K562 (cell line): ENCODE measurements around the gene FRAT2. TPM values are rescaled to one million over a fixed set of nuclear protein-coding genes. Genes with fewer than 3 reads are reported as not detected.
A peak's percentile ranks its signal among the peaks of the same experiment; 100 is the strongest.

Experiments
- ATAC-seq: fragments of 200-7000 bp; cut with Tn5 transposase; 3 replicates; pipeline ENCODE4 v1.9.1; 2020; ENCODE audit warnings: moderate library complexity
- BruUV-seq: library from RNA; stranded (reverse); fragments of 400-500 nt; replicated peaks from 2 replicates; lab custom pipeline; 2021; lab: Mats Ljungman, UMichigan
- CTCF ChIA-PET: fragments of 300-600 bp; formaldehyde crosslinking; extraction: SDS; loops from one replicate; lab custom pipeline; 2021; ENCODE audit warnings: low intra/inter-chr PET ratio; lab: Yijun Ruan, JAX
- POLR2A ChIA-PET: fragments of 300-600, 350-650 bp; sonication (Branson Sonifier 250); formaldehyde crosslinking; extraction: SDS; loops from one replicate; lab custom pipeline; 2021; ENCODE audit warnings: antibody characterized with exemption, inconsistent platforms; lab: Yijun Ruan, JAX
- DNase-seq, 4 experiments: peaks; one replicate each; pipeline versions ENCODE4 v3.0.0 to v3.0.0-alpha.2; 2011 to 2018; ENCODE audit warnings: low spot score in 3 of 4, mixed read lengths in 3 of 4; ENCODE audit errors: extremely low read depth in 1 of 4
- FAIRE-seq: peaks from 2 replicates; lab custom pipeline; 2011; peaks lifted over from hg19 to GRCh38; lab: Jason Lieb, UNC
- H2AFZ ChIP-seq: 2 replicates; pipeline ENCODE4 v1.6.0; 2011; ENCODE audit warnings: low read depth, low read length, control low read depth, inconsistent platforms
- H3K27ac ChIP-seq: fragments of 200-600 bp; 3 replicates; pipeline ENCODE4 v1.8.0; 2011; ENCODE audit warnings: low read depth, mild to moderate bottlenecking, control low read depth, inconsistent platforms, low read length, moderate library complexity, mixed read lengths; ENCODE audit errors: extremely low read depth
- H3K27me3 ChIP-seq, 2 experiments: fragments of 300-600 bp in 1 of 2; 2 replicates in 1 of 2; 3 replicates in 1 of 2; pipeline versions ENCODE4 v1.6.0 to v1.8.0; 2011; ENCODE audit warnings: inconsistent platforms in 2 of 2, low read length in 2 of 2, mild to moderate bottlenecking in 1 of 2, mixed read lengths in 1 of 2, moderate library complexity in 1 of 2; ENCODE audit not compliant: control insufficient read depth in 2 of 2, insufficient read depth in 2 of 2
- H3K36me3 ChIP-seq: fragments of 300-600 bp; 3 replicates; pipeline ENCODE4 v1.8.0; 2011; ENCODE audit warnings: mild to moderate bottlenecking, low read length, inconsistent platforms; ENCODE audit not compliant: control insufficient read depth, insufficient read depth
- H3K4me1 ChIP-seq, 2 experiments: fragments of 200-600 bp in 1 of 2; replicated peaks in 1 of 2; 2 replicates in 1 of 2; 3 replicates in 1 of 2; pipeline versions ENCODE4 v1.5.1 to v1.8.0; 2011; ENCODE audit warnings: inconsistent platforms in 2 of 2, low read length in 2 of 2, mild to moderate bottlenecking in 1 of 2, mixed read lengths in 1 of 2, moderate library complexity in 1 of 2; ENCODE audit not compliant: control insufficient read depth in 2 of 2, insufficient read depth in 2 of 2
- H3K4me2 ChIP-seq: 2 replicates; pipeline ENCODE4 v1.6.1; 2011; ENCODE audit warnings: low read length, control low read depth, inconsistent platforms, mixed read lengths; ENCODE audit not compliant: insufficient read depth
- H3K4me3 ChIP-seq: fragments of 200-600 bp; sonication (generic), shearing (Covaris generic); 2 replicates; pipeline ENCODE4 v1.5.1; 2016; ENCODE audit warnings: control low read depth, inconsistent platforms
- H3K79me2 ChIP-seq: fragments of 200-600 bp; 3 replicates; pipeline ENCODE4 v1.8.0; 2011; ENCODE audit warnings: low read length, inconsistent platforms; ENCODE audit not compliant: control insufficient read depth, insufficient read depth
- H3K9ac ChIP-seq, 2 experiments: 2 replicates each; pipeline versions ENCODE4 v1.6.0 to v1.6.1; 2011; ENCODE audit warnings: low read depth in 2 of 2, low read length in 2 of 2, control low read depth in 1 of 2, inconsistent platforms in 1 of 2, mild to moderate bottlenecking in 1 of 2, mixed read lengths in 1 of 2; ENCODE audit not compliant: insufficient read depth in 1 of 2
- H3K9me1 ChIP-seq: one replicate; pipeline ENCODE4 v1.6.0; 2011; ENCODE audit warnings: inconsistent platforms, mild to moderate bottlenecking, low read length, moderate library complexity; ENCODE audit not compliant: control insufficient read depth, insufficient read depth
- H3K9me3 ChIP-seq: replicated peaks from 2 replicates; pipeline ENCODE4 v1.5.1; 2011; ENCODE audit warnings: low read depth, low read length, inconsistent platforms; ENCODE audit not compliant: control insufficient read depth, insufficient read depth
- H4K20me1 ChIP-seq: replicated peaks from 2 replicates; pipeline ENCODE4 v1.6.1; 2011; ENCODE audit warnings: low read length, inconsistent platforms, mixed read lengths; ENCODE audit not compliant: control insufficient read depth, insufficient read depth
- BCL6 ChIP-seq: fragments of 250-450 bp; sonication (Bioruptor Pico); IDR thresholded peaks from 2 replicates; pipeline ENCODE4 v1.4.0; 2020
- C11orf30 ChIP-seq: fragments of 450-650 bp; IDR thresholded peaks from 2 replicates; pipeline ENCODE4 v1.6.1; 2016; ENCODE audit warnings: low read depth, mild to moderate bottlenecking
- GTF2B ChIP-seq: IDR thresholded peaks from 2 replicates; pipeline ENCODE4 v1.6.1; 2011; ENCODE audit not compliant: insufficient read length; ENCODE audit errors: extremely low read depth
- KLF1 ChIP-seq: fragments of 450-650 bp; IDR thresholded peaks from 2 replicates; pipeline ENCODE4 v1.6.1; 2016; ENCODE audit warnings: missing genetic modification characterization, missing compliant biosample characterization
- PHF21A ChIP-seq: fragments of 450-650 bp; IDR thresholded peaks from 2 replicates; pipeline ENCODE4 v1.6.1; 2017; ENCODE audit warnings: low read depth, borderline replicate concordance
- PHTF2 ChIP-seq: fragments of 250-450 bp; sonication (Bioruptor Pico); IDR thresholded peaks from 2 replicates; pipeline ENCODE4 v1.5.0; 2021; ENCODE audit warnings: mild to moderate bottlenecking
- RFX1 ChIP-seq: fragments of 450-650 bp; IDR thresholded peaks from 2 replicates; pipeline ENCODE4 v1.6.1; 2016; ENCODE audit warnings: mild to moderate bottlenecking, moderate library complexity
- ZKSCAN1 ChIP-seq: fragments of 150-350 bp; IDR thresholded peaks from 2 replicates; pipeline ENCODE4 v1.6.1; 2016; ENCODE audit warnings: low read depth, low read length
- WGBS: fragments of 100-300 bp; shearing (Covaris generic); methylation state at CpG from one replicate; pipeline ENCODE4 v1.1.6; 2016; ENCODE audit warnings: low coverage, mixed read lengths; ENCODE audit not compliant: insufficient coverage; ENCODE audit errors: missing lambda C conversion rate; 5-methylcytosine and 5-hydroxymethylcytosine counted together
- in situ Hi-C: fragments of 300-500 bp; cut with MboI; formaldehyde crosslinking; loops from 4 replicates; pipeline ENCODE4 v1.15.0; 2018; ENCODE audit warnings: inconsistent platforms, mixed read lengths
- intact Hi-C: fragments of 100-400 bp; cut with micrococcal nuclease; formaldehyde crosslinking; loops from 2 replicates; pipeline ENCODE4 v1.14.2; 2022
- polyA plus RNA-seq, 8 experiments: library from polyadenylated mRNA; depleted of rRNA in 4 of 8; stranded (reverse) in 5 of 8; unstranded in 3 of 8; fragments of >200 nt; fragmentation: Nextera tagmentation in 2 of 8; fragmentation: Illumina TruSeq in 1 of 8; extraction: Ambion mirVana in 2 of 8; extraction: Trizol in 1 of 8; gene quantifications; 2 replicates each; pipeline versions ENCODE4 v1.2.1 to v1.2.3, GENCODE V29; 2011 to 2014; ENCODE audit warnings: inconsistent platforms in 1 of 8, missing spikeins in 1 of 8
- total RNA-seq, 7 experiments: library from RNA; depleted of rRNA in 6 of 7; stranded (reverse); fragments of >200 nt in 6 of 7; fragmentation: Illumina TruSeq in 2 of 7; extraction: Trizol in 2 of 7; gene quantifications; 2 replicates each; pipeline versions ENCODE4 v1.2.1 to v1.2.3, GENCODE V29; 2011 to 2021; ENCODE audit warnings: low replicate concordance in 1 of 7
- TF ChIP-seq, protein P1 (sequence below): fragments of 450-650 bp; IDR thresholded peaks from 2 replicates; pipeline ENCODE4 v1.6.1; 2016; ENCODE audit warnings: borderline replicate concordance
- TF ChIP-seq, protein P2 (sequence below): sonication (generic); formaldehyde crosslinking; IDR thresholded peaks from 2 replicates; pipeline ENCODE4 v1.8.0; 2023; ENCODE audit warnings: mild to moderate bottlenecking, missing genetic modification reagents

The FRAT2 gene
- total and polyA plus RNA-seq, 9 of the 15 experiments (the other 6 are each of a cell fraction or from before 2014, with no cell fraction given), result 4.3 to 31.7 (median 19.5) TPM

- no peak overlapping the region for H3K27ac ChIP-seq
- TF ChIP-seq RFX1, result peak; percentile 63; the same call in 1 of the 2 replicates
- no peak for TF ChIP-seq C11orf30
- H2AFZ ChIP-seq, result no peak overlapping the region
- H3K9me1 ChIP-seq, result no peaks in the 10 kb centered on the region
- intact Hi-C loops (no loop called here), in situ Hi-C loops (no loop called here)
- peaks cover 22 to 26% of the 10 kb centered on the region in 2 experiments for H3K4me1 ChIP-seq
- H3K4me2 ChIP-seq, result no peak overlapping the region
- no peak for FAIRE-seq
- H3K36me3 ChIP-seq, result peaks cover 13% of the 10 kb centered on the region
- ATAC-seq, result no peak
- no peaks in the 10 kb centered on the region for H4K20me1 ChIP-seq
- no peaks in the 10 kb centered on the region for H3K27me3 ChIP-seq
- peaks cover 18% of the 10 kb centered on the region for H3K79me2 ChIP-seq
- no peak overlapping the region for H3K9ac ChIP-seq
- no TSS peak for BruUV-seq
- WGBS, result 54% methylated on average over 8 of the region's 9 CpGs
- ChIA-PET CTCF (interaction anchor here (0.7 kb wide), 1 partner anchor 138 kb away, joined by 4 read pairs; no protein-coding TSS in a partner anchor), POLR2A (interaction anchor here (0.7 to 1.6 kb wide), 2 partner anchors 8 to 12 kb away, joined by 3 to 6 read pairs; partner anchors contain the start of gene FRAT2)
- no peaks in the 10 kb centered on the region for H3K9me3 ChIP-seq
- H3K4me3 ChIP-seq, result no peak overlapping the region
- DNase-seq, result no peak
Measured at GRCh38 chr10:97325754-97326153, 8.8 kb downstream of the FRAT2 start.

- no peak for FAIRE-seq
- Histone ChIP-seq H3K9me3 (no peaks in the 10 kb centered on the region), H3K27ac (no peak overlapping the region), H3K9me1 (no peaks in the 10 kb centered on the region), H3K36me3 (no peaks in the 10 kb centered on the region), H3K9ac (no peak overlapping the region), H3K79me2 (peaks cover 9% of the 10 kb centered on the region; the same call in 1 of the 3 replicates), H3K4me1 (peaks cover 14 to 27% of the 10 kb centered on the region in 2 experiments), H2AFZ (no peak overlapping the region), H3K4me2 (no peak overlapping the region), H4K20me1 (no peaks in the 10 kb centered on the region), H3K27me3 (no peaks in the 10 kb centered on the region), H3K4me3 (no peak overlapping the region)
- BruUV-seq, result no TSS peak
- 43% methylated on average over 4 of the region's 4 CpGs for WGBS
- intact Hi-C loops (no loop called here), in situ Hi-C loops (no loop called here)
- POLR2A ChIA-PET, result interaction anchor here (1.1 to 1.3 kb wide), 2 partner anchors 9 to 66 kb away, joined by 3 to 6 read pairs; no protein-coding TSS in a partner anchor
- no peak for DNase-seq
- no peak for ATAC-seq
- CTCF ChIA-PET, result no interaction called here
- TF ChIP-seq GTF2B (no peak), PHTF2 (CRISPR knock-in tag) (no peak), PHF21A (no peak), ZKSCAN1 (no peak), KLF1 (no peak), BCL6 (CRISPR knock-in tag) (no peak)
- TF ChIP-seq, protein P1, sequence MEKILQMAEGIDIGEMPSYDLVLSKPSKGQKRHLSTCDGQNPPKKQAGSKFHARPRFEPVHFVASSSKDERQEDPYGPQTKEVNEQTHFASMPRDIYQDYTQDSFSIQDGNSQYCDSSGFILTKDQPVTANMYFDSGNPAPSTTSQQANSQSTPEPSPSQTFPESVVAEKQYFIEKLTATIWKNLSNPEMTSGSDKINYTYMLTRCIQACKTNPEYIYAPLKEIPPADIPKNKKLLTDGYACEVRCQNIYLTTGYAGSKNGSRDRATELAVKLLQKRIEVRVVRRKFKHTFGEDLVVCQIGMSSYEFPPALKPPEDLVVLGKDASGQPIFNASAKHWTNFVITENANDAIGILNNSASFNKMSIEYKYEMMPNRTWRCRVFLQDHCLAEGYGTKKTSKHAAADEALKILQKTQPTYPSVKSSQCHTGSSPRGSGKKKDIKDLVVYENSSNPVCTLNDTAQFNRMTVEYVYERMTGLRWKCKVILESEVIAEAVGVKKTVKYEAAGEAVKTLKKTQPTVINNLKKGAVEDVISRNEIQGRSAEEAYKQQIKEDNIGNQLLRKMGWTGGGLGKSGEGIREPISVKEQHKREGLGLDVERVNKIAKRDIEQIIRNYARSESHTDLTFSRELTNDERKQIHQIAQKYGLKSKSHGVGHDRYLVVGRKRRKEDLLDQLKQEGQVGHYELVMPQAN, result no peak
- TF ChIP-seq, protein P2, sequence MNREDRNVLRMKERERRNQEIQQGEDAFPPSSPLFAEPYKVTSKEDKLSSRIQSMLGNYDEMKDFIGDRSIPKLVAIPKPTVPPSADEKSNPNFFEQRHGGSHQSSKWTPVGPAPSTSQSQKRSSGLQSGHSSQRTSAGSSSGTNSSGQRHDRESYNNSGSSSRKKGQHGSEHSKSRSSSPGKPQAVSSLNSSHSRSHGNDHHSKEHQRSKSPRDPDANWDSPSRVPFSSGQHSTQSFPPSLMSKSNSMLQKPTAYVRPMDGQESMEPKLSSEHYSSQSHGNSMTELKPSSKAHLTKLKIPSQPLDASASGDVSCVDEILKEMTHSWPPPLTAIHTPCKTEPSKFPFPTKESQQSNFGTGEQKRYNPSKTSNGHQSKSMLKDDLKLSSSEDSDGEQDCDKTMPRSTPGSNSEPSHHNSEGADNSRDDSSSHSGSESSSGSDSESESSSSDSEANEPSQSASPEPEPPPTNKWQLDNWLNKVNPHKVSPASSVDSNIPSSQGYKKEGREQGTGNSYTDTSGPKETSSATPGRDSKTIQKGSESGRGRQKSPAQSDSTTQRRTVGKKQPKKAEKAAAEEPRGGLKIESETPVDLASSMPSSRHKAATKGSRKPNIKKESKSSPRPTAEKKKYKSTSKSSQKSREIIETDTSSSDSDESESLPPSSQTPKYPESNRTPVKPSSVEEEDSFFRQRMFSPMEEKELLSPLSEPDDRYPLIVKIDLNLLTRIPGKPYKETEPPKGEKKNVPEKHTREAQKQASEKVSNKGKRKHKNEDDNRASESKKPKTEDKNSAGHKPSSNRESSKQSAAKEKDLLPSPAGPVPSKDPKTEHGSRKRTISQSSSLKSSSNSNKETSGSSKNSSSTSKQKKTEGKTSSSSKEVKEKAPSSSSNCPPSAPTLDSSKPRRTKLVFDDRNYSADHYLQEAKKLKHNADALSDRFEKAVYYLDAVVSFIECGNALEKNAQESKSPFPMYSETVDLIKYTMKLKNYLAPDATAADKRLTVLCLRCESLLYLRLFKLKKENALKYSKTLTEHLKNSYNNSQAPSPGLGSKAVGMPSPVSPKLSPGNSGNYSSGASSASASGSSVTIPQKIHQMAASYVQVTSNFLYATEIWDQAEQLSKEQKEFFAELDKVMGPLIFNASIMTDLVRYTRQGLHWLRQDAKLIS (CRISPR knock-in tag), result no peak
Measured at GRCh38 chr10:97323501-97323900, 11.0 kb downstream of the FRAT2 start.
